Astrocyte (in vitro differentiated cells and primary cell): ENCODE results near the gene ADGRA3. TPM values are rescaled to one million over a fixed set of nuclear protein-coding genes. Genes with fewer than 3 reads are reported as not detected.
A peak's percentile ranks its signal among the peaks of the same experiment; 100 is the strongest.

Experiments
- DNase-seq: peaks from one replicate; pipeline ENCODE4 v3.0.0-alpha.2; 2010; ENCODE audit warnings: low read depth
- FAIRE-seq: peaks from 2 replicates; lab custom pipeline; 2011; peaks lifted over from hg19 to GRCh38; lab: Jason Lieb, UNC
- H2AFZ ChIP-seq: 2 replicates; pipeline ENCODE4 v1.6.0; 2012; ENCODE audit warnings: low read depth, low read length, inconsistent platforms
- H3K27ac ChIP-seq: 2 replicates; pipeline ENCODE4 v1.5.1; 2011; ENCODE audit warnings: low read depth, low read length, inconsistent platforms
- H3K27me3 ChIP-seq: 2 replicates; pipeline ENCODE4 v1.6.0; 2011; ENCODE audit warnings: low read length, inconsistent platforms; ENCODE audit not compliant: insufficient read depth
- H3K36me3 ChIP-seq: 2 replicates; pipeline ENCODE4 v1.5.1; 2011; ENCODE audit warnings: low read length, inconsistent platforms; ENCODE audit not compliant: insufficient read depth
- H3K4me1 ChIP-seq: 2 replicates; pipeline ENCODE4 v1.5.1; 2011; ENCODE audit warnings: low read length, inconsistent platforms; ENCODE audit not compliant: insufficient read depth
- H3K4me2 ChIP-seq: 2 replicates; pipeline ENCODE4 v1.6.0; 2012; ENCODE audit warnings: low read length, inconsistent platforms
- H3K4me3 ChIP-seq: 2 replicates; pipeline ENCODE4 v1.5.1; 2011; ENCODE audit warnings: low read depth, mild to moderate bottlenecking, low read length, inconsistent platforms; ENCODE audit not compliant: insufficient read depth
- H3K79me2 ChIP-seq: 2 replicates; pipeline ENCODE4 v1.6.0; 2012; ENCODE audit warnings: mild to moderate bottlenecking, low read length, inconsistent platforms; ENCODE audit not compliant: insufficient read depth
- H3K9ac ChIP-seq: 2 replicates; pipeline ENCODE4 v1.6.0; 2012; ENCODE audit warnings: mild to moderate bottlenecking, low read length, inconsistent platforms
- H3K9me3 ChIP-seq: 2 replicates; pipeline ENCODE4 v1.5.1; 2012; ENCODE audit warnings: low read depth, mild to moderate bottlenecking, low read length, inconsistent platforms; ENCODE audit not compliant: insufficient read depth
- H4K20me1 ChIP-seq: 2 replicates; pipeline ENCODE4 v1.6.0; 2012; ENCODE audit warnings: low read length, inconsistent platforms; ENCODE audit not compliant: insufficient read depth
- H3K27ac Mint-ChIP-seq: one replicate; pipeline ENCODE4 v1.8.0; 2021; ENCODE audit warnings: mild to moderate bottlenecking, mixed read lengths; ENCODE audit not compliant: unreplicated experiment
- H3K27me3 Mint-ChIP-seq: one replicate; pipeline ENCODE4 v1.8.0; 2021; ENCODE audit warnings: low read depth, mixed read lengths; ENCODE audit not compliant: unreplicated experiment
- H3K36me3 Mint-ChIP-seq: one replicate; pipeline ENCODE4 v1.8.0; 2021; ENCODE audit warnings: low read depth, mixed read lengths; ENCODE audit not compliant: unreplicated experiment
- H3K4me1 Mint-ChIP-seq: one replicate; pipeline ENCODE4 v1.8.0; 2021; ENCODE audit warnings: low read depth, mixed read lengths; ENCODE audit not compliant: unreplicated experiment
- H3K4me3 Mint-ChIP-seq: one replicate; pipeline ENCODE4 v1.8.0; 2021; ENCODE audit warnings: mild to moderate bottlenecking, moderate library complexity, mixed read lengths; ENCODE audit not compliant: unreplicated experiment
- H3K9me3 Mint-ChIP-seq: one replicate; pipeline ENCODE4 v1.8.0; 2021; ENCODE audit warnings: mild to moderate bottlenecking, mixed read lengths; ENCODE audit not compliant: unreplicated experiment
- CTCF ChIP-seq: IDR thresholded peaks from 2 replicates; pipeline ENCODE4 v1.5.1; 2011; ENCODE audit warnings: low read depth, mild to moderate bottlenecking, inconsistent platforms, low read length, moderate library complexity; ENCODE audit not compliant: insufficient read depth
- EZH2 ChIP-seq: IDR thresholded peaks from 2 replicates; pipeline ENCODE4 v1.6.1; 2012; ENCODE audit warnings: mild to moderate bottlenecking, low read length, inconsistent platforms; ENCODE audit not compliant: insufficient read depth
- total RNA-seq: library from RNA; stranded (reverse); gene quantifications from 2 replicates; pipeline ENCODE4 v1.2.1, GENCODE V29; 2021

The ADGRA3 gene
- total RNA-seq, 1 donor from 2014 or later, result 27.3 TPM

GRCh38 chr4:22410645-22411247 is 105.1 kb downstream of the ADGRA3 start:
- no peak overlapping the region for H3K27ac ChIP-seq
- H3K4me1 ChIP-seq, result no peaks in the 10 kb centered on the region
- no peak for DNase-seq
- Mint-ChIP-seq H3K27ac (no peak overlapping the region), H3K27me3 (no peaks in the 10 kb centered on the region), H3K4me1 (peaks cover 4% of the 10 kb centered on the region), H3K4me3 (no peak overlapping the region), H3K9me3 (no peaks in the 10 kb centered on the region), H3K36me3 (peaks cover 2% of the 10 kb centered on the region)
- no peak for FAIRE-seq
- H4K20me1 ChIP-seq, result no peaks in the 10 kb centered on the region
- H3K27me3 ChIP-seq, result no peaks in the 10 kb centered on the region
- TF ChIP-seq EZH2 (no peak), CTCF (peak; percentile 51)
- no peak overlapping the region for H3K4me3 ChIP-seq
- no peak overlapping the region for H2AFZ ChIP-seq
- H3K9me3 ChIP-seq, result no peaks in the 10 kb centered on the region
- no peaks in the 10 kb centered on the region for H3K36me3 ChIP-seq
- H3K79me2 ChIP-seq, result no peaks in the 10 kb centered on the region
- H3K9ac ChIP-seq, result no peak overlapping the region
- no peak overlapping the region for H3K4me2 ChIP-seq

GRCh38 chr4:22408474-22408873 is 107.4 kb downstream of the ADGRA3 start:
- H3K4me3 ChIP-seq, result no peak overlapping the region
- H3K27ac ChIP-seq, result no peak overlapping the region
- H4K20me1 ChIP-seq, result no peaks in the 10 kb centered on the region
- DNase-seq (no peak), FAIRE-seq (no peak)
- no peak overlapping the region for H2AFZ ChIP-seq
- Mint-ChIP-seq H3K27ac (no peak overlapping the region), H3K4me3 (no peak overlapping the region), H3K9me3 (no peaks in the 10 kb centered on the region), H3K4me1 (no peaks in the 10 kb centered on the region), H3K36me3 (peaks cover 2% of the 10 kb centered on the region), H3K27me3 (no peaks in the 10 kb centered on the region)
- H3K9ac ChIP-seq, result no peak overlapping the region
- H3K4me1 ChIP-seq, result no peaks in the 10 kb centered on the region
- no peaks in the 10 kb centered on the region for H3K27me3 ChIP-seq
- H3K4me2 ChIP-seq, result no peak overlapping the region
- H3K79me2 ChIP-seq, result no peaks in the 10 kb centered on the region
- no peaks in the 10 kb centered on the region for H3K9me3 ChIP-seq
- no peaks in the 10 kb centered on the region for H3K36me3 ChIP-seq
- TF ChIP-seq EZH2 (no peak), CTCF (no peak)

GRCh38 chr4:22407361-22407760 is 108.5 kb downstream of the ADGRA3 start:
- DNase-seq, result no peak
- Histone ChIP-seq H3K9ac (no peak overlapping the region), H3K4me1 (no peaks in the 10 kb centered on the region), H2AFZ (no peak overlapping the region), H3K9me3 (no peaks in the 10 kb centered on the region), H3K27me3 (no peaks in the 10 kb centered on the region), H4K20me1 (no peaks in the 10 kb centered on the region), H3K36me3 (peaks cover 4% of the 10 kb centered on the region), H3K4me2 (no peak overlapping the region), H3K79me2 (no peaks in the 10 kb centered on the region), H3K27ac (no peak overlapping the region), H3K4me3 (no peak overlapping the region)
- TF ChIP-seq EZH2 (no peak), CTCF (no peak)
- Mint-ChIP-seq H3K4me1 (no peaks in the 10 kb centered on the region), H3K36me3 (peaks cover 2% of the 10 kb centered on the region), H3K4me3 (no peak overlapping the region), H3K27ac (no peak overlapping the region), H3K9me3 (no peaks in the 10 kb centered on the region), H3K27me3 (no peaks in the 10 kb centered on the region)
- FAIRE-seq, result no peak
